LNCAP (cell line): Measurements from ENCODE around the gene FAM53A.

Source experiments
- TF ChIP-seq, protein P1 (sequence below): fragments of 450-650 bp; IDR thresholded peaks from 2 replicates; pipeline ENCODE4 v1.5.1; 2017; ENCODE audit warnings: mild to moderate bottlenecking

The FAM53A gene

DNA sequence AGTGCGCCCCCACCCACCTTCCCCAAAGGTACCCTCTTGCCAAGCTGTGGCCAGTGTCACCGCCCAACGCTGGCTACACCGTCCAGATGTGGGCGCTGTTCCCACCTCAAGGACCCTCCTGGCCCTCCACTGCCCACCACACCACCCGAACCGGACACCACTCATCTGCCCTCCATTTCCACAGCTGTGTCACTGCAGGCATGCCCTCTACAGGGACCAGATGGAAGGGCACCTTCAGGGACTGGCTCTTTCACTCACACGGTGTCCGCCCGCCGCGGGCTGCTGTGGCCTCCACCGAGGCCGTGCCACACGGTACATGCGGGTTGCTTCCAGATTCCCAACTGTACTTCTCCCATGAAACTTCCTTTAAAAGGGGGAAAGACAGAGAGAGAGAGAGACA is 87.7 kb downstream of the FAM53A start:
- TF ChIP-seq, protein P1, sequence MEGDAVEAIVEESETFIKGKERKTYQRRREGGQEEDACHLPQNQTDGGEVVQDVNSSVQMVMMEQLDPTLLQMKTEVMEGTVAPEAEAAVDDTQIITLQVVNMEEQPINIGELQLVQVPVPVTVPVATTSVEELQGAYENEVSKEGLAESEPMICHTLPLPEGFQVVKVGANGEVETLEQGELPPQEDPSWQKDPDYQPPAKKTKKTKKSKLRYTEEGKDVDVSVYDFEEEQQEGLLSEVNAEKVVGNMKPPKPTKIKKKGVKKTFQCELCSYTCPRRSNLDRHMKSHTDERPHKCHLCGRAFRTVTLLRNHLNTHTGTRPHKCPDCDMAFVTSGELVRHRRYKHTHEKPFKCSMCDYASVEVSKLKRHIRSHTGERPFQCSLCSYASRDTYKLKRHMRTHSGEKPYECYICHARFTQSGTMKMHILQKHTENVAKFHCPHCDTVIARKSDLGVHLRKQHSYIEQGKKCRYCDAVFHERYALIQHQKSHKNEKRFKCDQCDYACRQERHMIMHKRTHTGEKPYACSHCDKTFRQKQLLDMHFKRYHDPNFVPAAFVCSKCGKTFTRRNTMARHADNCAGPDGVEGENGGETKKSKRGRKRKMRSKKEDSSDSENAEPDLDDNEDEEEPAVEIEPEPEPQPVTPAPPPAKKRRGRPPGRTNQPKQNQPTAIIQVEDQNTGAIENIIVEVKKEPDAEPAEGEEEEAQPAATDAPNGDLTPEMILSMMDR = no peak

DNA sequence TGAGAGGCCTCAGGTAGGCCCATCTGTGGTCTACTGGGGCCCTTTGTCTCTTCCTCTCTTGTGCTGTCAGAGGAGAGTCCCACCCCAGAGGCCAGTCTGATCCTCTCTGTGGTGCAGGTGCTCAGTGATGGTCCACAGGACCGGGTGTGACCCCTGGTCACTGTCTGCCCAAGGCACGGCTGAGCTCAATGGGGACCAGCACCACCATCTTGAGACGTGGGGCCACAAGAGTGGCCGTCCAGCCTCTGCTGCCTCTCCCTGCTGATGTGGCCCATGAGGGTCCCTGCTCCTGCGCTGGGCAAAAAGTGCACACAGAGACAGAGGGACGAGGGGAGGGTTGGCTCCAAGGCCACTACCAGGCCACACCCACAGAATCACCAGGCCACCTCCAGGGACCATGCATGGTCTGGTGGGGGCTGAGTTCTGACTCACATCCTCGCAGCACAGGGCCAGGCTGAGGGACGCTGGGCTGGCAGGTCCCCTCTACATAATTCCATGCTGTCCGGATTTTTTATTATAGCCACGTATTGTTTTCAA is 88.3 kb downstream of the FAM53A start:
- TF ChIP-seq, protein P1 = no peak

- TF ChIP-seq, protein P1 = no peak
These were observed 89.0 kb downstream of the FAM53A start for GRCh38 chr4:1594871-1595788.

DNA sequence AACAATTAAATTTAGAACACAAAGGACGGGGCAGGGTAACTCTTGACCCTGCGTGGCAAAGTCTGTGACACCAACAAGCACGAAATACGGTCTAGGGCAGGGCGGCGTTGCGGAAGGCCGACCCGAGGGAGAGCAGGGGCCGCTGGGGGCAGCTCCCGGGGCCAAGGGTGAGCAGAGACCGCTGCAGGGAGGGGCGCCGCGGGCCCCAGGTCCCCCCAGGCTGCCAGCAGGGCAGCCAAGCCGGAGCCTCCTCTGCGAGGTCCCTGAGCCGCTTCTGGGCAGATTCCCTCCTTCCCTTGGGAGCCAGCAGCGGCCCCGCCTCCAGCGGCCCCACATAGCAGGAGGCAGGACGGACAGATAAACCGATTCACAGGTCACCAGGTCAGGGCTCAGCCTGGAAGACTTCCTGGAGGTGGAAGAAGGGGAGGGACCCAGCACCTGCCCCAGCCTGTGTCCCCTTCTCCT is 90.2 kb downstream of the FAM53A start:
- TF ChIP-seq, protein P1 = no peak

DNA sequence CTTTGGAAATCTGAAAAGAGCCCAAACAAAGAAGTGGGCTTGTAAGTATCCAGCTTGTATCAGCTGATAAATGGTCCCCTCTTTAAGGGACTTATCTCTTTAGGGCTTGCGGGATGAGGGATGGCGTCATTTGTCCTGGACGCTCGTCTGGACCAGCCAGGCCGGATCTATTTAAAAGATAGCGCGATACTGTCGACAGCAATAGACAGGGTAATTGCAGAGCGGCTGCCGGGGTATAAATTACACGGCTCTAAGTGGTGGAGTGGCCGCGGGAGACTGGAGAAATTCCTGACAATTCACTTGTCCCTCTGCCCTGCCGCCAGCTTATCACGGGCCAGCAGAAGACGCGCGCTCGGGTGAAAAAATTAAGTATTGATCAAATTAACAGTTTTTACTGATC is 90.7 kb downstream of the FAM53A start:
- TF ChIP-seq, protein P1 = no peak

DNA sequence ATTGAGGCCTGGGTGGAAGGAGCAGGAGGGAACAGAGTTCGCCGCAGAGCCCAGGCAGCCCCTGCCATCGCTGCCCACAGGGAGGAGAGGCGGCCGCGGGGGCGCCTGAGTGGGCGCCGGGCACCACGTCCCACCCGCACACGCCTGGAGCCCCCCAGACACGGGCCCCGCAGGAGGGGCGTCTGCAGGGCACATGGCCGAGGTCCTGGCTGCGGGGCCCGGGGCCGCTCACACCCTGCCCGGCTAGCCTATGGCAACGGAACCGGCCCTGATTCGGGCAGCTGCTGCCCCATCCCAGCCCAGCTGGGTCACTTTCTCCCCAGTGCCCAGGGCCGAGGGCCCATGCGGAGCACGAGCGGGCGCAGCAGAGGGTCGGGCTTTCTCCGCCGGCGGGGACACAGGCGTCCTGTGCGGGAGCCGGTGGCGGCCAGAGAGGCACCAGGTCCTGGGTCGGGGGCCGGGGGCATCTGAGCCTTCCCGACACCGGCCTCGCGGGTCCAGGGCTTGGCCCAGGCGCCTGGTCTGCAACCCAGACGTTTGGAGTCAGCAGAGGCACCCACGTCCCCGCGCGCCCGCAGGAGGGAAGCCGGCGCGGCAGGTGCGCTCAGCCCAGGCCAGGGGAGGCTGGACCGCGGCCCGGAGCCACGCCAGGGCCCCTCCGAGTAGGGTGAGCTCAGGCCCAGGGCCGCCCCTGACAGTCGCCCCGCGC is 91.2 kb downstream of the FAM53A start:
- TF ChIP-seq, protein P1 = no peak

- TF ChIP-seq, protein P1 = no peak
These were observed 91.9 kb downstream of the FAM53A start for GRCh38 chr4:1592068-1592708.
